Measurements from ENCODE around the gene ZFYVE28.
"Not testable (repeated sequence)": the region's sequence is repeated elsewhere in the genome, so short reads cannot be mapped to it uniquely, and the experiment has no call there.

ZFYVE28 gene

GRCh38 chr4:2446656-2447564 is 28.5 kb upstream of the ZFYVE28 start:
- DNase-seq (ENCODE audit: low spot score): no peak

DNA sequence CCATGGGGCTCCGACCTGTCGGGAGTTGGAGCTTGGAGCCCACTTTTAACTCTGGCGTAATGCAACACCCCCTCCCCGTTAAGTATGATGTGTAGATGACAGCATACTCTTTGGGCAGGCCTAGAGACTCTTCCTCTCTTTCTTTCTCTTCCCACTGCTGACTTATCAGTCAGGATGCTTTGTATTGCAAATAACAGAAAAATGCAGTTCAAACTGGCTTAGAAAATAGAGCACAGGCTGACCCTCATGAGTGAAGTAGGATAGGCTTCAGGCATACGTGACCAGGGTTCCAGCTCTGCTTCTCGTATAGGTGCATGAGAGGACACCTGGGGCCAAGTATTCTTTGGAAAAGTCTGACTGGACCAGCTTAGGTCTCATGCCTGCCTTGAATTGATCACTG is 27.1 kb upstream of the ZFYVE28 start:
- no peak for DNase-seq (ENCODE audit: low spot score)

DNA sequence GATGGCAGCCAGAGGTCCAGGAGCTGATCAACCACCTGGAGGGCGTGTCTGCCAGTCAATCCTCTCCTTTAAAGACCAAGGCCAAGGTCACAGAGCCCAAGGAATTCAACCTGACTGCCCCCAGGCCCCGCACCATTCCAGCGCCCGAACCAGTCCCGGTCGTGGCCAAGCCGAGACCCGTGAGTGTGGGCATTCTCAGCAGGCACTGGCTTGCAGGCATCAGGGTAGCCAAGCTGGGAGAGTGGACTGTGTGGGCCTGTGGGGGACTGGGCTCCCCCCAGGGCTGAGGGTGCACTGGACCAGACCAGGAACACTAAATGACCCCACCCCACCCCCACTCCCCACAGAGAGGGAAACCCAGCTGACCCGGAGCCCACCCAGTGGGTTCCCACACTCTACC is 26.7 kb upstream of the ZFYVE28 start:
- no peak for DNase-seq (ENCODE audit: low spot score)

GRCh38 chr4:2443956-2444740 is 25.7 kb upstream of the ZFYVE28 start:
- no peak for DNase-seq (ENCODE audit: low spot score)

- DNase-seq (ENCODE audit: low spot score): no peak
These were observed 24.8 kb upstream of the ZFYVE28 start for GRCh38 chr4:2443061-2443730.

DNA sequence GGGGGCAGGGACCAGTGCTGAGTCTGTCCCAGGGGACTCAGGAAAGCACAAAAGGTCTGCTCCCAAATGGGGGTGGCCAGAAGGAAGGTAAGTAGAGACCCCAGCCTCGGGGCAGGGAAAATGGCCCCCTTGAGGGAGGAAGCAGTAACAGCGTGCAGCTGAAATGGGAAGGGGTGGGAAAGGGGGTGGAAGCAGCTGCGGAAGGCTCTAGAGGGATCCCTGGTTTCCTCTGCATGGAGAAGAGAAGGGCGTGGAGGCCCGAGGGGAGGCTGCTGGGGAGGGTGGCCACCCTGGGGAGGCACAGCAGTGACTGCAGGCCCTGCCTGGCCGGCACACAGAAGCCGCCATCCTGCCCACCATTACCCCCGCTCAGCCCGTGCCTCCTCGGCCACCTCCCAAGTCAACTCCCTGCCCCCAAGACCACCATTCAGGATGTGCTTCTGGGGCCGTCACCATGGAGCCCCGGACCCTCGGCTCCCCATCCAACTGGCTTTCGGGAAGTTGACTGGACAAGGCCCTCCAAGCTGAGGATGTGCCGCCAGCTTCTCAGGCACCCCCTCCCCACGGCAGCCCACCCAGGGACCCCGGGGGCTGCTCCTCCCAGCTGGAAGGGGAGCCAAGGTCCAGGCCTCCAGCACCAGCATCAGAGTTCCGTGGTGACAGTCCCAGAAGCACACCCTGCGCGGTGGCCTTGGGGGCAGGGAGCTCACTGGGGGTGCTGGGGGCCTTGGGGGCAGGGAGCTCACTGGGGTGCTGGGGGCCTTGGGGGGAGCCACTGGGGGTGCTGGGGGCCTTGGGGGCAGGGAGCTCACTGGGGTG is 23.9 kb upstream of the ZFYVE28 start:
- no peak for DNase-seq (ENCODE audit: low spot score)

DNA sequence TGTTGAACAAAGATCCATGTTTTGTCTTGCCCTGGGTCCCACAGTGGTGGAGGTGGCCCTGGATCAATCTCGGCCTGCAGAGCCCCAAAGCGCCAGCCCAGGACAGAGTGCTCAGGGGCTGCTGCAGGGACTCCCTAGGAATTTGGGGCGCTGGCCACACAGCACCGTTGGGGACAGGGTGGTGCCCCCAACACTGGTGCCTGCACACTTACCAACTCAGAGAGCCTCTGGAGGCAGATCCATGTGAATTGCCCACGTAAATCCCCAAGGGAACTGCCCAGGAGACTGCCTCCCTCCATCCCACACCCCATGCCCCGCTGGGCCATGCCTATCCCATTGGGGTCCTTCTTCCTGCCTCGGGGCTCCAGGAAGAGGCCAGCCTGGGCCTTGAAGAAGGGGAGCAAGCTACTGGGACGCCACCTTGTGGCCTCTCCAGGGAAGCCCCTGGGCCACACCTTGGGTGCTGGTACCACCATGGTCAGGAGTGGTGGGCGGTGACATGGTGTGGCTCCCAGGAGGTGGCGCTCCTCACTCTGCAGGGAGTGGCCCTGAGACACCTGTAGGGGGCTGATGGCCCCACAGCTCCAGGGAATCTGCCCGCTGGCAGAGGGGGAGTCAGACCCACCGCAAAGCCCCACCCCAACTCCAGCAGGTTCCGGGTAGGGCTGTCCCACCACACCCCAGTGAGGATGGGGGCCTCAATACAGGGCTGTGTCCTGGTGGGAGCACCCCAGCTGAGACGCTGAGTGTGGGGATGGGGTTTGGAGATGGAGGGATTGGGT is 23.1 kb upstream of the ZFYVE28 start:
- peak; percentile 64 for DNase-seq (ENCODE audit: low spot score)

DNA sequence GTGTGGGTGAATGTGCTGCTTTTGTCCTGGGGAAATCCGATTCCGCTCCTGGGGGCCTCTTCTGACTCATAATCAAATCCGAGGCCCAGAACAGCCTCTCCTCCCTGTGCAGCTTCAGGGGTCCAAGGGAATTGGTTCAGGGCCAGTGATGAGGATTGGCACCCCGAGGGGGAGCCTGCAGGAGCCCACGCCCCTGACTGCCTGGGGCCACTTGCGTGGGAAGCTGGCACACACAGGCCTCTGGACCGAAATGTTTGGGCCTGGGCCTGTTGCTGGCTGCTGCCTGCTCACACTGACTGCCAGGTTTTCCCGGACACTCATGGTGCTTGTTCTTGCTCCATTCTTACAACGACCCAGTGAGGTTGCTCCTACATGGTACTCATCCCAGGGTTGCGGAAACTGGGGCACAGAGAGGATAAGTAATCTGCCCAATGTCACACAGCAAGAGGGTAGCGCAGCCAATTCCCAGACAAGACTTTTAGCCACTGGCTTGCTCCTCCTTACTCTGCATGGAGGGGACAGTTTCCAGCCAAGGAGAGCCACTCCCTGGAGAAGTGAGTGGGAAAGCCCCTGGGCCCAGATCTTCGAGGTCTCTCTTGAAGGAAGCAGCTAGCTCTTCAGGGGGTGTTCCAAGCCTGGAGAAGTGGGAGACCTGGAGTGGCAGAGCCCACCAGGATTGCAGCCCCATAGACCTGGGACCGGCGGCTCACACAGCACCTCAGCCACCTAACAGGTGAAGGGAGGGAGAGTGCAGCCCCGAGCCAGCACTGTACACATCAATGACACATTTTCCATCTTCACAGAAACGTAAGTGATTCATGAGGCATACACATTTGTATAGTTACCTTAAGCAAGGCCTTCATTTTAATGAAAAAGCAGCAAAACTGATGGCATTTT is 20.6 kb upstream of the ZFYVE28 start:
- DNase-seq (ENCODE audit: low spot score): no peak

GRCh38 chr4:2437475-2438215 is 19.2 kb upstream of the ZFYVE28 start:
- no peak for DNase-seq (ENCODE audit: low spot score)

- DNase-seq (ENCODE audit: low spot score): no peak
These were observed 18.5 kb upstream of the ZFYVE28 start for GRCh38 chr4:2436761-2437474.

DNA sequence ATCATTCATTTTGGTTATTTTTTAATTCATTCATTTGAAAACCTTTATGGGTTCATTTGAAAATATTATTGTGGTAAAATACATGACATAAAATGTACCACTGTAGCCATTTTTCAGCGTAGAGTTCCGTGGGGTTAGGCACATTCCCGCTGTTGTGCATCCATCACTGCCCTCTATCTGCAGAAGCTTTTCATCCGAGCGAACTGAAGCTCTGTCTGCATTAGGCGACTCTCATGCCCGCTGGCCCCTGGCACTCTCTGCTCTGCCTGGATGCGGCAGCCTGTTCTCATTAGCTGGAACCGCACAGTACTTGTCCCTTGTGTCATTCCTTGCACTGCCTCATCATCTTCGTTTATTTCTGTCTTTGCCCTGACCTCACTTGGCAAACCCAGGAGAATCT is 17.9 kb upstream of the ZFYVE28 start:
- no peak for DNase-seq (ENCODE audit: low spot score)

- DNase-seq (ENCODE audit: low spot score): no peak
These were observed 16.0 kb upstream of the ZFYVE28 start for GRCh38 chr4:2434420-2434819.

GRCh38 chr4:2433609-2434350 is 15.3 kb upstream of the ZFYVE28 start:
- no peak for DNase-seq (ENCODE audit: low spot score)

- DNase-seq (ENCODE audit: low spot score): no peak
These were observed 14.6 kb upstream of the ZFYVE28 start for GRCh38 chr4:2432991-2433530.

- no peak for DNase-seq (ENCODE audit: low spot score)
These were observed 13.6 kb upstream of the ZFYVE28 start for GRCh38 chr4:2432004-2432403.

DNA sequence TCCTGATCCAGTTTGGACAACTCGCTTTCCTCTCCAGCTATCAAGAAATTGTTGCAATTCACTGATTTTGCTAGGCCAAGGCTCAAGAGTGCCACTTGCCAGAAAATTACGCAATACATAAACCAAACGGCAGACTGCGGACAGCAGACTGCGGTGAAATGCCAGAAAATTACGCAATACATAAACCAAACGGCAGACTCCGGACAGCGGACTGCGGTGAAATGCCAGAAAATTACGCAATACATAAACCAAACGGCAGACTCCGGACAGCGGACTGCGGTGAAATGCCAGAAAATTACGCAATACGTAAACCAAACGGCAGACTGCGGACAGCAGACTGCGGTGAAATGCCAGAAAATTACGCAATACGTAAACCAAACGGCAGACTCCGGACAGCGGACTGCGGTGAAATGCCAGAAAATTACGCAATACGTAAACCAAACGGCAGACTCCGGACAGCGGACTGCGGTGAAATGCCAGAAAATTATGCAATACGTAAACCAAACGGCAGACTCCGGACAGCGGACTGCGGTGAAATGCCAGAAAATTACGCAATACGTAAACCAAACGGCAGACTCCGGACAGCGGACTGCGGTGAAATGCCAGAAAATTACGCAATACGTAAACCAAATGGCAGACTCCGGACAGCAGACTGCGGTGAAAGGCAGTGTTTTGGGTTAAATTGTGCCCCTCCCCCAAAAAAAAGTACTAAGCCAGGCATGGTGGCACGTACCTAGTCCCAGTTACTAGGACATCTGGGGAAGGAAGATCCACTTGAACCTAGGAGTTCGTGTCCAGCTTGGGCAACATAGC is 11.7 kb upstream of the ZFYVE28 start:
- not testable (repeated sequence) for DNase-seq (ENCODE audit: low spot score)

Measured in SK-N-DZ (cell line).